Measurements from ENCODE around the gene MAP7D2. TPM values are rescaled to one million over a fixed set of nuclear protein-coding genes. Genes with fewer than 3 reads are reported as not detected.

MAP7D2 gene
- total and polyA plus RNA-seq, 11 donors = 0.11 to 0.76 (median 0.48) TPM

- intact Hi-C loops (cut with DNase I) = loop anchor here in 1 of 10 donors (10.0 kb wide), 2 partner anchors 122 to 302 kb away; partner anchors contain the start of gene RPS6KA3
These were observed 26.4 kb upstream of the MAP7D2 start for GRCh38 chrX:20143111-20143510.

DNA sequence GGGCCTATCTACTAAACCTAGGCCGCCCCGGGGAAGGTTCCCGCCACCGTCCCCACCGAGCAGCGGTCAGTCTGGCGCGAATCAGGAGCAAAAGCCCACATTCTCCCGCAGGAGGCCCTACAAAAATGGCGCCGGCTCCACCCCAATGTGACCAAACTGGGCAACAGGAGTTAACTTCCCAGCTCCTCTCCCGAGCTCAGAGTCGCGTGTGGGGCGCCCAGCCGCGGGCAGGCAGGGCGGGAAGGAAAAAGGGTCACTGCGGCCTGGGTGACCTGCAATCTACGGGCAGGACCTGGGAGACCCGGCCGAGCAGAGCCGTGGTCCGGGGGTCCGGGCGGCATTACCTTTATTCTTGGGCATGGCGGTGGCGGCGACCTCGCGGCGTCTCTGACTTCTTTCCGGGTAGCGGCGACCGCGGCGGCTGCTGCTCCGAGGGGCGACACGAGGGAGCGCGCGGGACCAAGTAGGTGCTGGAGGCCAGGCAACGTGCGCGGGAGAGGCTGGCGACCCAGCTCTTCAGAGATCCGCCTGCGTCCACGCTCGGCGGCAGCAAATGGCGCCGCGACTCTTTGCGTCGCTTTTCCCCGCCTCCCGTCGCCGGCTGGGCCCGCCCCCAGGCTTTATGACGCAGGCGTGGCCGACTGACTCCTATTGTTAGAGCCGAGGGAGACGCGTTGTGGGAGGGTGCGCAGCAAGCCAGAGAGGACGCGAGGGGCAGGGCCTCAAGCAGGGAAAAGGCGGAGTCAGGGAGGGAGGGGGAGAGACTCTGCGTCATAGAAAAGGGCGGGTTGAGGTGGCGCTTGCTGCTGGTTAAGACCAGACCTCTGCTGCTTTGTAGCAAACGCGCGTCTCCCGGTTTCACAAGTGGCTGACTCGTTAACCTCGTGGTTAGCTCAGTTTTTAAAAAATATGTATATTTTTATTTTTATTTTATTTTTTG is 24.8 kb upstream of the MAP7D2 start, which contains the start of gene EIF1AX:
EIF1AX (minus strand) TSS at position 558 of the 940 bp plus-strand sequence; CDS start at position 360, 198 bp downstream.
- ATAC-seq = peak; percentile 99 to 100 (median 100)
- Histone ChIP-seq H3K9me3 (no peaks in the 10 kb centered on the region), H3K4me3 (peak within 1 kb of the TSS; percentile 52 to 95 (median 80)), H3K4me1 (peaks cover 3 to 38% (median 15%) of the 10 kb centered on the region in 12 donors), H3K36me3 (peaks cover 0 to 28% (median 19%) of the 10 kb centered on the region in 9 donors), H3K27ac (peak within 1 kb of the TSS; percentile 47 to 93 (median 88)), H3K27me3 (peaks cover 0 to 7% (median 0%) of the 10 kb centered on the region in 9 donors)
- WGBS, 4 donors = 1 to 5% (median 1%) methylated on average over 52 to 81 of the region's 82 CpGs
- intact Hi-C loops (cut with DNase I) = loop anchor here in 1 of 10 donors (10.0 kb wide), 2 partner anchors 123 to 303 kb away; partner anchors contain the start of gene RPS6KA3
- TF ChIP-seq CTCF (IDR thresholded peaks at IDR 0.05) (no peak), POLR2A (IDR thresholded peaks at IDR 0.05) (peak; percentile 96)
- peak; percentile 95 to 99 (median 97) for DNase-seq

More at GRCh38 chrX:20143111-20143510, 26.4 kb upstream of the MAP7D2 start:
- H3K27me3 ChIP-seq = peaks cover 0 to 7% (median 0%) of the 10 kb centered on the region in 9 donors
- H3K36me3 ChIP-seq = peaks cover 0 to 12% (median 4%) of the 10 kb centered on the region in 9 donors
- H3K9me3 ChIP-seq = no peaks in the 10 kb centered on the region
- no peak overlapping the region for H3K4me3 ChIP-seq
- ATAC-seq (no peak), DNase-seq (no peak)
- peak overlapping the region in 1 of 12 donors; percentile 93 for H3K27ac ChIP-seq
- TF ChIP-seq CTCF (IDR thresholded peaks at IDR 0.05) = no peak
- TF ChIP-seq POLR2A (IDR thresholded peaks at IDR 0.05) = no peak
- 60 to 65% (median 62%) methylated on average over 6 of the region's 6 CpGs for WGBS, 4 donors
- H3K4me1 ChIP-seq = peaks cover 3 to 37% (median 15%) of the 10 kb centered on the region in 12 donors

DNA sequence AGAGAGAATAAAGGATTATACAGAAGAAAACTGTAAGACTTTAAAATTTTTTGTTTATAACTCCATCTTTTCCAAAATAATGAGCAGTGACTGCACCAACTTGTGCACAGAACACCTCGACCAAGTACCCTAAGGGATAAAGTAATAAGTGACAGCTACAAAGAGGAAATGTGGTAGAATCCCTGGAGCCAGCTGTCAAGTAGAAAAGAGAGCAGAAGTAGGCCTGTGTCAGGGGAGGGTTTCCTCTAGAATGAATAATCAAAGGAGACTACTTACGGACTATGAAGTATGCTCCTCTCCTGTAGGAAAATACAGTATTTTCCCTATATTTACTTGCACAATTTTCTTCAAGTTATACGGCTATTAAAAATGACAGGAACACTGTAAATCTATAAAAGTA is 23.7 kb upstream of the MAP7D2 start:
- Histone ChIP-seq H3K27me3 (no peaks in the 10 kb centered on the region), H3K36me3 (peaks cover 0 to 37% (median 30%) of the 10 kb centered on the region in 9 donors), H3K4me3 (peak overlapping the region in 11 of 12 donors; percentile 58 to 95 (median 81)), H3K9me3 (no peaks in the 10 kb centered on the region), H3K27ac (peak overlapping the region in 6 of 12 donors; percentile 85 to 93 (median 90)), H3K4me1 (peaks cover 3 to 43% (median 16%) of the 10 kb centered on the region in 12 donors)
- TF ChIP-seq POLR2A (IDR thresholded peaks at IDR 0.05) (no peak), CTCF (IDR thresholded peaks at IDR 0.05) (no peak)
- DNase-seq = no peak
- WGBS, 4 donors = 1 to 30% (median 13%) methylated on average over 3 of the region's 3 CpGs
- intact Hi-C loops (cut with DNase I) = loop anchor here in 1 of 10 donors (10.0 kb wide), 2 partner anchors 124 to 304 kb away; partner anchors contain the start of gene RPS6KA3
- no peak for ATAC-seq
